ENCODE results near the gene TRPV6.

The TRPV6 gene

GRCh38 chr7:142871260-142872105 is 14.1 kb downstream of the TRPV6 start:
- no peak overlapping the region for H3K4me3 ChIP-seq (ENCODE audit: low read length)
- no peak for TF ChIP-seq ZNF274 (IDR thresholded peaks at IDR 0.05; ENCODE audit: low read depth, low read length)

DNA sequence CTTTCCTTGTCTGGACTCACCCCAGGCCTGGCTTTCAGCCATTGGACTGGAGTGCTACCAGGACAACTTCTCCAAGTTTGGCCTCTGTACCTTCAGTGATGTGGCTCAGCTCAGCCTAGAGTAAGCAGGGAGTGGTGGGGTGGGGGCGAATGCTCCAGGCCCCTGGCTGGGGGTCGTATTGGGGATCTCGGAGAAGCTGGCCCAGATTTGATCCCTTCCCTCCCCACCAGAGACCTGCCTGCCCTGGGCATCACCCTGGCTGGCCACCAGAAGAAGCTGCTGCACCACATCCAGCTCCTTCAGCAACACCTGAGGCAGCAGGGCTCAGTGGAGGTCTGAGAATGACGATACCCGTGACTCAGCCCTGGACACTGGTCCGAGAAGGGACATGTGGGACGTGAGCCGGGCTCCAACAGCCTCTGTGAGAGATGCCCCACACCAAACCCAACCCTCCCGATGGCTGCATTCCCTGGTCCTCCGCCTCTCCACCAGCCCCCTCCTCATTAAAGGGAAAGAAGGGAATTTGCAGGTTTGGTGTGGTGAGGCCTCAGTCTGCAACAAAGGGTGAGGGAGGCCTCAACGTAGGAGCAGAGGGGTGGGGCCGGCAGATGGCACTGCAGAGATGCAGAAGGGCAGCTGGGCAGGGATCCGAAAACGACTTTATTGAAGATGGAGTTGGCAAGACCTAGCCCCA is 14.8 kb downstream of the TRPV6 start:
- H3K4me3 ChIP-seq (ENCODE audit: low read length) = no peak overlapping the region
- no peak for TF ChIP-seq ZNF274 (IDR thresholded peaks at IDR 0.05; ENCODE audit: low read depth, low read length)

DNA sequence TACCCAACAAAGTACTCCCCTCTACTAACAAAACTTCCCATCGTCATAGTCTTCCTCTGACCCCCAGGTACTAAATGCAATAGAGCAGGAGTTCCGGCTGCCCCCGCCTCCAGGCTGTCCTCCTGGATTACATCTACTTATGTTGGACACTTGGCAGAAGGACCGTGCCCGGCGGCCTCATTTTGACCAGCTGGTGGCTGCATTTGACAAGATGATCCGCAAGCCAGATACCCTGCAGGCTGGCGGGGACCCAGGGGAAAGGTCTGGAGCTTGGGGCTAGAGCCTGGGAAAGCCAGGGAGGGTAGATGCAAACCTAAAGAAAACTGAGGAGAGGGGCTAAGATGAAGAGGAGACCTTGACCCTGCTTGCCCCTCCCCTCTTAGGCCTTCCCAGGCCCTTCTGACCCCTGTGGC is 15.4 kb downstream of the TRPV6 start:
- TF ChIP-seq ZNF274 (IDR thresholded peaks at IDR 0.05; ENCODE audit: low read depth, low read length) = no peak
- H3K4me3 ChIP-seq (ENCODE audit: low read length) = no peak overlapping the region

DNA sequence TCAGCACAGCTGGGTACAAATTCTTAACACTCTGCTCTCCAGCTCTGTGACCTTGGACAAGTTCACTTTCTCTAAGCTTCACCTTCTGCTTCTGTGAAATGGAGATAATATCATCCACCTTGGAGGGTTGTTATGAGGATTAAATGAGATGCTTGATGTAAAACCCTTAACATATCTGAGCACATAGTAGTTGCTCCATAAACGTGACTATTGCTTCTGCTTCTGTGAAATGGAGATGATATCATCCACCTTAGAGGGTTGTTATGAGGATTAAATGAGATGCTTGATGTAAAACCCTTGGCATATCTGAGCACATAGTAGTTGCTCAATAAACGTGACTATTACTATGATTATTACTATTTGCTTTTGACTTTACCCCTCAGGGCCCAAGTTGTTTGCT is 16.1 kb downstream of the TRPV6 start:
- TF ChIP-seq ZNF274 (IDR thresholded peaks at IDR 0.05; ENCODE audit: low read depth, low read length) = no peak
- H3K4me3 ChIP-seq (ENCODE audit: low read length) = no peak overlapping the region

- H3K4me3 ChIP-seq (ENCODE audit: low read length) = no peak overlapping the region
- no peak for TF ChIP-seq ZNF274 (IDR thresholded peaks at IDR 0.05; ENCODE audit: low read depth, low read length)
Observed at GRCh38 chr7:142868986-142869415, 16.5 kb downstream of the TRPV6 start.

DNA sequence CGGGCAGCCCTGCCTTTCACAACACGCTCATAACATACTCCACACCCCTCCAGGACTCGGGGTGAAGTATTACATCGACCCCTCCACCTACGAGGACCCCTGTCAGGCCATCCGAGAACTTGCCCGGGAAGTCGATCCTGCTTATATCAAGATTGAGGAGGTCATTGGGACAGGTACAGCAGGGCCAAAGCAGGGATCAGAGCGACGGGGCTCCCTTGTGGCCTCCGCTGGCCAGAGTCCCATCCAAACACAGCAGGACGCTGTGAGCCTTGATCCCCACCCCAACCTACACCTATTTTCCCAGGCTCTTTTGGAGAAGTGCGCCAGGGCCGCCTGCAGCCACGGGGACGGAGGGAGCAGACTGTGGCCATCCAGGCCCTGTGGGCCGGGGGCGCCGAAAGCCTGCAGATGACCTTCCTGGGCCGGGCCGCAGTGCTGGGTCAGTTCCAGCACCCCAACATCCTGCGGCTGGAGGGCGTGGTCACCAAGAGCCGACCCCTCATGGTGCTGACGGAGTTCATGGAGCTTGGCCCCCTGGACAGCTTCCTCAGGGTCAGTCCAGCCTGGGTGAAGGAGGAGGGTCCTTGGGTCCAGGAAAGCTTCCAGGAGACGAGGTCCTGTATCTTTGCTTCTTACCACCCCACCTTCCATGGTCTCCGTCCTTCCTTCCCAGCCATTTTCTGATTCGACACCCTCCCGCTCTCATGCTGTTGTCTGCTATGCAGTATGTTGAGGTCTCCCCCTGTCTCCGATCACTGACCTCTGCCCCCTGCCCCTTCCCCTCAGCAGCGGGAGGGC is 17.2 kb downstream of the TRPV6 start:
- H3K4me3 ChIP-seq (ENCODE audit: low read length) = no peak overlapping the region
- no peak for TF ChIP-seq ZNF274 (IDR thresholded peaks at IDR 0.05; ENCODE audit: low read depth, low read length)

GRCh38 chr7:142867398-142868187 is 18.0 kb downstream of the TRPV6 start:
- no peak overlapping the region for H3K4me3 ChIP-seq (ENCODE audit: low read length)
- TF ChIP-seq ZNF274 (IDR thresholded peaks at IDR 0.05; ENCODE audit: low read depth, low read length) = no peak

- no peak for TF ChIP-seq ZNF274 (IDR thresholded peaks at IDR 0.05; ENCODE audit: low read depth, low read length)
- no peak overlapping the region for H3K4me3 ChIP-seq (ENCODE audit: low read length)
Observed at GRCh38 chr7:142867097-142867378, 18.5 kb downstream of the TRPV6 start.

- TF ChIP-seq ZNF274 (IDR thresholded peaks at IDR 0.05; ENCODE audit: low read depth, low read length) = no peak
- H3K4me3 ChIP-seq (ENCODE audit: low read length) = no peak overlapping the region
Observed at GRCh38 chr7:142866361-142867096, 19.0 kb downstream of the TRPV6 start.

- TF ChIP-seq ZNF274 (IDR thresholded peaks at IDR 0.05; ENCODE audit: low read depth, low read length) = no peak
- no peak overlapping the region for H3K4me3 ChIP-seq (ENCODE audit: low read length)
Observed at GRCh38 chr7:142865766-142866165, 19.8 kb downstream of the TRPV6 start.

GRCh38 chr7:142864980-142865747 is 20.4 kb downstream of the TRPV6 start:
- H3K4me3 ChIP-seq (ENCODE audit: low read length) = no peak overlapping the region
- TF ChIP-seq ZNF274 (IDR thresholded peaks at IDR 0.05; ENCODE audit: low read depth, low read length) = no peak

DNA sequence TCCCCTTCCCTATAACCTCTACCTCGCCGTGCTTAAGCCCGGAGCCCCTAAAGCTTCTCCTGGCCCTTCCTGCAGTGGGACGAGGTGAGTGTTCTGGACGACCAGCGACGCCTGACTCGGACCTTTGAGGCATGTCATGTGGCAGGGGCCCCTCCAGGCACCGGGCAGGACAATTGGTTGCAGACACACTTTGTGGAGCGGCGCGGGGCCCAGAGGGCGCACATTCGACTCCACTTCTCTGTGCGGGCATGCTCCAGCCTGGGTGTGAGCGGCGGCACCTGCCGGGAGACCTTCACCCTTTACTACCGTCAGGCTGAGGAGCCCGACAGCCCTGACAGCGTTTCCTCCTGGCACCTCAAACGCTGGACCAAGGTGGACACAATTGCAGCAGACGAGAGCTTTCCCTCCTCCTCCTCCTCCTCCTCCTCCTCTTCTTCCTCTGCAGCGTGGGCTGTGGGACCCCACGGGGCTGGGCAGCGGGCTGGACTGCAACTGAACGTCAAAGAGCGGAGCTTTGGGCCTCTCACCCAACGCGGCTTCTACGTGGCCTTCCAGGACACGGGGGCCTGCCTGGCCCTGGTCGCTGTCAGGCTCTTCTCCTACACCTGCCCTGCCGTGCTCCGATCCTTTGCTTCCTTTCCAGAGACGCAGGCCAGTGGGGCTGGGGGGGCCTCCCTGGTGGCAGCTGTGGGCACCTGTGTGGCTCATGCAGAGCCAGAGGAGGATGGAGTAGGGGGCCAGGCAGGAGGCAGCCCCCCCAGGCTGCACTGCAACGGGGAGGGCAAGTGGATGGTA is 21.5 kb downstream of the TRPV6 start:
- no peak overlapping the region for H3K4me3 ChIP-seq (ENCODE audit: low read length)
- TF ChIP-seq ZNF274 (IDR thresholded peaks at IDR 0.05; ENCODE audit: low read depth, low read length) = no peak

Data from GM08714 (cell line).